HG03521 (cell line): ENCODE measurements around the gene NPLOC4.

Experiments
- ATAC-seq: cut with Tn5 transposase; IDR thresholded peaks from one replicate; pipeline ENCODE4 v1.9.1; 2021; ENCODE audit warnings: mild to moderate bottlenecking, moderate library complexity; ENCODE audit not compliant: unreplicated experiment

The NPLOC4 gene

GRCh38 chr17:81664051-81664470 lies 27.1 kb upstream of the NPLOC4 start:
- ATAC-seq: no peak

DNA sequence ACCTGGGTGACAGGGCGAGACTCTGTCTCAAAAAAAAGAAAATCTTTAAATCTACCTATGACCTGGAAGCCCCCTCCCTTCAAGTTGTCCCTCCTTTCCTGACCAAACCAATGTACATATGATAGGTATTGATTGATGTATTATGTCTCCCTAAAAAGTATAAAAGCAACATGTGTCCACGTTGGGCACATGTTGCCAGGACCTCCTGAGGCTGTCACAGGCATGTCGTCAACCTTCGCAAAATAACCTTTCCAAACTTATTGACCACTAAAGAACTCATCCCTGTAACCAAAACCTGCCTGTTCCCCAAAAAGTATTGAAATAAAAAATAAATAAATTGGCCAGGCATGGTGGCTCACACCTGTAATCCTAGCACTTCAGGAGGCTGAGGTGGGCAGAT lies 25.1 kb upstream of the NPLOC4 start:
- no peak for ATAC-seq

DNA sequence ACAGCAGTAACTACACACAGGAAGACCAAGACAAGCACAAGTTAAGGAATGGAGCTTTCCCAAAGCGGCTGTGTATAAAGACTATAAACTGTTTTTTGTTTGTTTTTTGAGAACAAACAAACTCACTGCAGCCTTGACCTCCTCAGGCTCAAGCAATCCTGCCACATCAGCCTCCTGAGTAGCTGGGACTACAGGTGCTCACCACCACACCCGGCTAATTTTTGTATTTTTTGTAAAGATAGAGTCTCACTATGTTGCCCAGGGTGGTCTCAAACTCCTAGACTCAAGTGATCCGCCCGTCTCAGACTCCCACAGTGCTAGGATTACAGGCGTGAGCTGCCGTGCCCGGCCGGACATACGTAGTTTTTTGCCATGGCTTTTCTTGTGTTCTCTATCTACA lies 23.5 kb upstream of the NPLOC4 start:
- ATAC-seq: no peak

- no peak for ATAC-seq
These were observed 22.1 kb upstream of the NPLOC4 start for GRCh38 chr17:81659038-81659437.

DNA sequence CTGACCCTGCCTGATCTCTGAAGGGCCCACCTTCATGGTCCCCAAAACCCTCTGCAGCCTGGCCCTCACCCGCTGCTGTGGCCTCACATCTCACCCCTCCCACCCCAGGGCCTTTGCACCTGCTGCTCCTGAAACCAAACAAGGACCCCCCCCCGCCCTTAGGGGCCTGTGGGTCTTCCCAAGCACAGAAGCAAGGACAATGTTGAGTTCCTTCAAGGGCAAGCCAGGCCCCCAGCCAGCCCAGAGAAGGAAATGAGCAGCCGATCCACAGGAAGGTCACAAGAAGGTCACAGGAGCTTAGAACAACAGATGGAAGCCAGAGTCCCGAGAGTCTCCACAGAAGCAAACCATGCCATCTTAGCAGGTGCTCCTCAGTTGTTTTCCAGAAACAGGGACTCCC lies 19.9 kb upstream of the NPLOC4 start:
- no peak for ATAC-seq

DNA sequence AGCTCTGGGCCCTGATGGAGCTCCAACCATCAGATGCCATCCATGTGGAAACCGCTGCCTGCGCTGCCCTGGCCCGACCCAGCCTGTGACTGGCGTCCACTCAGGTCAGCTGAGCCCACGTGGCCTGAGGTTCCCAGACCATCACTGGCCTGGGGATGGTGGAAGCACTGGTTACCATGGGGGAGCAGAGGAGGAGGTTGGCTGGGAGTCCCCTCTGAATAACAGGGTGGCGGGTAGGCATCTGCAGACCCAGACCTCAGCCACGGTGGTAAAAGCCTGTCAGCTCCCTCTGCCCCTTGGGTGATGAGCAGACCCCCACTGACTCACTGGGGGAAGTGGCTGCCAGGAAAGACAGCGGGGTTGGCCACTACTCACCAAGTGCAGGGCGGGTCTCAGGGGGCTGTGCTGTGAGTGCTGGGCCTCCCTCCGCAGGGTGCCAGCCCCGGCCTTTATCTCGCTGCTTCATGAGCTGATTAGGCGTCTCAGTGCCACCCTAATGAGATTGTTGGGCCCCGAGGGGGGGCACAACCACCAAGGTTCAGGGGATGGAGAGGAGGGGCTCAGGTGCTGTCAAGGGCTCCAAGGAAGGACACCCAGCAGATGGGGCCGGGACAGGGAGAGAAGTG lies 19.3 kb upstream of the NPLOC4 start, which contains the start of gene PDE6G:
PDE6G (minus strand) TSS at position 425 of the 626 bp plus-strand sequence. CDS start 3,237 bp downstream, outside the sequence.
- no peak for ATAC-seq

DNA sequence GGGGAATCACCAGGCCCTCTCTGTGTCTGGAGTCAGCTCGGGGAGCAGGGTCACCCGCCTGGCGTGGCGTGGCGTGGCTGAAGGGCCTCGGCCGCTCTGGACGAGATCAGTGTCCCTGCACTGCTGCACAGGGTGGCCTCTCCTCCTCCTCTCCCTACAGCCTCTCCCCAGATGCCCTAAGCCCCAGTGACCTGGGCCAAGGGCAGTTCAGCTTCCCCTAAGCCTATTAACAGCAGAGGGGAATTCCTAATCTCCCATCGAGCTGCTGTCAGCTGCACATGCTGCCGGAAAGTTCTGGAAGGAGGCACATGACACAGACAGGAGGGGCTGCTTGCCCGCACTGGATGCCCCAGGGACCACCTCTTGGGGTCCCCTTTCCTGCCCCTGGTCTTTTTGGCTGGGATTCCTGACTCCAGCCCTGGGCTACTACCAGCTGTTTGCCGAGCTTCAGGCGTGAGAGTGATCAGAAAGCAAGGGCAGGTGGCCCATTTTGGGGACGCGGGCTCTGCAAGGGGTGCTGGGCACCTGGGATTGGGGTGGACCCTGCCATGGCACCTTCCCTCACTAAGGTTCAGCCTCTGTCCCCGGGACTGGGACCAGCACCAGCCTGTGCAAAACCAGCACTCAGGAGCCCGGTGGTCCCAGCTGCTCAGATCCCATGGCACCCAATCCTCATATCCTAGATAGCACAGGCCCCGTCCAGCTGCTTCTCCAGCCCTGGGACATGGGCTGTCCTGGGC lies 18.6 kb upstream of the NPLOC4 start:
- no peak for ATAC-seq

- no peak for ATAC-seq
These were observed 16.2 kb upstream of the NPLOC4 start for GRCh38 chr17:81652906-81653771.

DNA sequence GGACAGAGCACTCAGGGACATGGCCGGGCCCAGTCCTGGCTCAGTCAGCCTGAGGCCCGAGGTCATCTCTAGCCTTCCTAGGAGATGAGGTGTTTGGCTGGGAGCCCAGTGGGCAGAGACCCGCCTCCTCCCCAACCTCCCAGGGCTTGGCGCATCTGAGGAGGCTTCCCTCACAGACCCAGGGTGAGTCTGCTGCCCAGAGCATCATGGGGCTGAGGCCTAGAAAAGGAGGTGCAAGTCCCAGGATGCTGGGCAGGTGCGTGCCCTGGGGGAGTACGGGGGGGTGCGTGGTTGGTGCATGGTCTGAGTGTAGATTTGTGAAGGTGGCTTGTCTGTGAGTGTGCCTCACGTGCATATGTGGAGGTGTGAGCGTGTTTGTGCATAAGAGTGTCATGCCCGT lies 14.8 kb upstream of the NPLOC4 start:
- ATAC-seq: no peak

GRCh38 chr17:81650951-81651350 lies 14.0 kb upstream of the NPLOC4 start:
- no peak for ATAC-seq

DNA sequence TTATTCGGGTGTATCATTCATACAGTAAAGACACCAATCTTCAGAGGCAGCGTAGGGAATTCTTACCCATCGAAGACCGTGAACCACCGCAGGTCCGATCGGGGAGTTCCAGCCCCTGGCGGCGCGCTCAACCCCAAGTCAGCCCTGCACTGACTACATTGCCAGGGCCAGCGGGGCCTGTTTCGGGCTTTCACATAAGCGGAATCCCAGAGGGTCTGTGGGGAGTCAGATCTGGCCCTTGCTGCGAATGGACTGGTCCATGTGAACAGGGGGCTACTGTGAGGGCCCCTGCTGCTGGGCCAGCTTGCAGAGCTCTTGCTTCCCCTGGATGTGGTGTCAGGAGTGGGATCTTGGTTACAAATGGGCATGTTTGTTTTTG lies 11.8 kb upstream of the NPLOC4 start:
- ATAC-seq: no peak

DNA sequence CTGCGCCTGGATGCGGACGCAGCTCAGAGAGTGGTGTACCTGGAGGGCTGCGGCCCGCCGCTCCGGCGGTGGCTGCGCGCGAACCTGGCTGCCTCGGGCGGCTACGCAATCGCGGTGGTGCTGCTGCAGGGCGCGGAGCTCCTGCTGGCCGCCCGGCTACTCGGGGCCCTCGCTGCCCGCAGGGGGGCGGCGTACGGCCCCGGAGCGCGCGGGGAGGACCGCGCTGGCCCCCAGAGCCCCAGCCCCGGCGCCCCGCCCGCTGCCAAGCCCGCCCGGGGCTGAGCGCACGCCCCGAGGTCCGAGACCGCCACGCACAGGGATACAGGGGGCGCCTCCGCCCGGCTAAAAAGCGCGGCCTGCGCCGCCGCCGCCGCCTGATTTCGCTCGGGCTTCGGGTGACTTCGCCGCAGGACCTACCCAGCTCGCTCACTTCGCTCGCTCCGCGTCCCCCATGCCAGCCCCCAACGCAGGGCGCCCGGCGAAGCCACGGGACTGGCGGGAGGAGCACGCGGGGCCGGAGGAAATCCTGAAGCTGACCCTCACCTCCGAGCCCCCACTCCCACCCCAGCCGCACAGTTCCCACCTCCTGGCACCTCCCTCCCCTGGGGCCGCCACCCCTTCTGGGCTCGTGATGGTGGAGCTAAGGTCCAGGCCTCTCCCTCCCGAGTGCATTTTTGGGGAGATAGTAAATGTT lies 11.2 kb upstream of the NPLOC4 start:
- ATAC-seq: no peak

GRCh38 chr17:81647640-81648012 lies 10.7 kb upstream of the NPLOC4 start:
- ATAC-seq: no peak

- no peak for ATAC-seq
These were observed 10.1 kb upstream of the NPLOC4 start for GRCh38 chr17:81646869-81647600.

- ATAC-seq: no peak
These were observed 8.4 kb upstream of the NPLOC4 start for GRCh38 chr17:81644976-81645952.

GRCh38 chr17:81644496-81644895 lies 7.6 kb upstream of the NPLOC4 start:
- no peak for ATAC-seq

- no peak for ATAC-seq
These were observed 5.0 kb upstream of the NPLOC4 start for GRCh38 chr17:81641825-81642489.

DNA sequence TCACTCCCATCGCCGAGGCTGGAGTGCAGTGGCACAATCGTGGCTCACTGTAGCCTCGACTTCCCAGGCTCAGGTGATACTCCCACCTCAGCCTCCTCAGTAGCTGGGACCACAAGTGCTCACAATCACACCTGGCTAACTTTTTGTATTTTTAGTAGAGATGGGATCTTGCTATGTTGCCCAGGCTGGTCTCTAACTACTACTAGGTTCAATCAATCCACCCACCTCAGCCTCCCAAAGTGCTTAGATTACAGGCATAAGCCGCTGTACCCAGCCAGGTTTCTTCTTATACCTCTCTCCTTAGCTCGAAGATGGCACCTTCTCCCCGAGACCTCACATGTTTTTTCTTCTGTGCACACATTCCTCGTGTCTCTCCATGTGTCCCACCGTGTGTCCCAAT lies 3.1 kb upstream of the NPLOC4 start:
- no peak for ATAC-seq

DNA sequence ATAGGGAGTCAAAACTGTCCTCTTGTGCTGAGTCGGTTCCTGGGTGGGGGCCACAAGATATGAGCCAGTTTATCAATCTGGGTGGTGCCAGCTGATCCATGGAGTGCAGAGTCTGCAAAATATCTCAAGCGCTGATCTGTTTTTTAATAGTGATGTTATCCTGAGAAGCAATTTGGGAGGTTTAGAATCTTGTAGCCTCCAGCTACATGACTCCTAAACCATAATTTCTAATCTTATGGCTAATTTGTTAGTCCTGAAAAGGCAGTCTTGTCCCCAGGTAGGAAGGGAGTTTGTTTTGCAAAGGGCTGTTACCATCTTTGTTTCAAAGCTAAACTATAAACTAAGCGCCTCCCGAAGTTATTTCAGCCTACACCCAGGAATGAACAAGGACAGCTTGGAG lies 1.8 kb upstream of the NPLOC4 start:
- no peak for ATAC-seq
